PC-9 (cell line): ENCODE data around the gene TSEN15.

Source experiments
- CTCF ChIP-seq: fragments of 200-600 bp; sonication (generic); conservative IDR thresholded peaks from 2 replicates; pipeline ENCODE4 v1.6.1; 2017; ENCODE audit warnings: mixed run types, antibody characterized with exemption, mild to moderate bottlenecking, moderate library complexity
- EZH2 ChIP-seq: fragments of 200-600 bp; sonication (generic); IDR thresholded peaks from 2 replicates; pipeline ENCODE4 v1.8.0; 2017; ENCODE audit warnings: antibody characterized with exemption, low read depth

- TF ChIP-seq CTCF (no peak), EZH2 (no peak)
Measured at GRCh38 chr1:184039126-184039525, 12.4 kb upstream of the TSEN15 start.
